Endometrial microvascular endothelial cells (primary cell): ENCODE data around the gene GGTLC1. TPM values are rescaled to one million over a fixed set of nuclear protein-coding genes. Genes with fewer than 3 reads are reported as not detected.

ENCODE experiments used
- in situ Hi-C: cut with HindIII; loops from 2 replicates; pipeline ENCODE4 v1.10.0; 2017; ENCODE audit warnings: low sequenced_read_pairs, low pct_unique_long_range_greater_than_20kb; ENCODE audit errors: inconsistent ontology term
- total RNA-seq: library from RNA; depleted of rRNA; stranded (reverse); fragments of >200 nt; gene quantifications from one replicate; pipeline ENCODE4 v1.2.3, GENCODE V29; 2015; ENCODE audit errors: inconsistent ontology term

Gene GGTLC1
- not detected for total RNA-seq

DNA sequence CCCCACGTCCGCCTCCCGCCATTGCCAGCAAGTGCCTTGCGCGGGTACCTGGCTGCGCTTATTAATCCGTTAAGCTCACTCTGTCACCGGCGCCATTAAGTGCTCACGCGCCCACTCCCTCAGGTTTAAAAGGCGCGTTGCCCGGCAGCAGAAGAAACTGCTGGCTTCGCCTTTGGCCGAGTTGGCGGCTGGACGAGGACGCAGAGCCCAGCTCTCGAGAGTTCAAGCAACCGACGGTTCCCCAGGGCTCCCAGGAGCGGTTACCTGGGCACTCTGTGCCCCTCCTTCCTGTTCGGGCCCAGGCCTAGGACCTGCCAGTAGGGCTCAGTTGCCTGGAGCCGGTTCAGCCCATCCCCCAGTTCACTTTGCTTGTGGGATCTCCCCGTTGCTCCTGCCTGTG is at the start of gene GGTLC1:
Gene GGTLC1 (minus strand): TSS at position 219 of the 400 bp plus-strand sequence. CDS start 2,168 bp downstream, outside the sequence.
- in situ Hi-C loops, result no loop called here

DNA sequence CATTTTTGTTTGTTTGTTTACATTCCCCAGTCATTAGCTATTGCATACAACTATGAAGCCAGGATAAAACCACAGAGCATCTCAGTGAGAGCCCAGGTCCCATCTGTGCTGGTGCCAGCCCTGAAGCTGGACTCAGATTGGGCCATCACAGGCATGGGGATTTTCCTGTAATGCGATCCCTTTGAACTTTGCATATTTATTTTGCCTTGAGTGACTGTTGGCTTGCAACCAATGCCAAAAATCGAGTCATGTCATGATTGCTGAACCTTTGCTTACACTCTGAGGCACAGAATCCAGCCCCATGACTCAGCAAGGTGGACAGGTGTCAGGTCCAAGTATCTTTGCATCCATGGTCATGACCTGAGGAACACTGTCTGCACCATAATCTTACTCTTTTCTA is 46.2 kb upstream of the GGTLC1 start:
- in situ Hi-C loops, result no loop called here

DNA sequence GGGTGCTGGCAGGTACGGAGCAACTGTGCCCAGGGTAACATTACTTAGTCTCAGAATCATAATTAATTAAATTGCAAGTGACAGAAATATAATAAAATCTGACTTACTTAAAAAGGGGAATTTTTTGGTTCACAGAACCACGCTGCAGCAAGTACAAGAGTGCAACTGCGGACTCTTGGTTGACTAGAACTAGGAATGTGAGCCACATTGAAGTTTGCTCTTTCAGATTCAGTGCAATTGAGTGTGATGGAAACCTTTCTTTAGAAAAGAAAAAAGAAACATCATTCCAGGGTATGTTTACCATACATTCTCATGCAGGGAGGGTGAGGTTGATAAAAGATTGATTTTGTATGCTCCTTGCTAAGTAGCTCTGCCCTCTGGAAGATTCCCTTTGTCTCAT is 45.0 kb upstream of the GGTLC1 start:
- in situ Hi-C loops, result no loop called here

DNA sequence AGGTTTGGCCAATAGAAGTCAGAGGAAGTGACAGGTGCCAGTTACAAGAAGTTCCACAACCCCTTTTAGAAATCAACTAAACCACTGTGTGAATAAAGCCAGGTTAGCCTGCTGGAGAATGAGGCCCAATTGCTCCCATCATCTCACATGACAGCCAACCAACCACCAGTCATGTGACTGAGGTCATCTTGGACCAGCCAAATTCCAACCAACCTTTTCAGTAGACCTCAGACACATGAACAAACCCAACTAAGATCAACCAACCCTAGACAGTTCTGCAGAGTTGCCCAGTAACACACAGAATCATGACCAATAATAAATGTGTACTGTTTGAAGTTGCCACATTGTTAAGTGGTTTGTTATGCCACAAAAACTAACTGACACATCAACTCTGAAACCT is 44.6 kb upstream of the GGTLC1 start:
- in situ Hi-C loops, result no loop called here

DNA sequence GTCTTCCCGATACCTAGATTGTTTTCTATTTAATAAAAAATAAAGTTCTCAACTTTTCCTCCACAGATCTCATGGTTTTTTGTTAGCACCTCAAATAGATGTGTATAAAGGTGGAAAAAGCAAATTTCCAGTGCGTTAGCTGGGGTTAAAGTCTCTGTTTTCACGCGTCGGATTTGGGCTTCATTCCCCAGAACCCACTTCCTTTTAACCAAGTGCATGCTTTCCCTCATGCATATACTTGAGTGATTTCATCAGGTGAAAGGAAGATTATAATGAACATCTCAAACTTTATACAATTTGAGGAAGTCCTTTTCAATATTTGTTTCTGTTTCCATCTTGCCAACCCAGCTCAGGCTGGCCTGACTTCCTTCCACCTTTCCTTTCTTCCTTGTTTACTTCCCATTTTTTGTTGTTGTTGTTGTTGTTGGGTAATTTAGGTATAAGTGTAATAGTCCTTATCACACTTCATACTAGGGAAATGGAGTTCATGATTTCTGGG is 43.9 kb upstream of the GGTLC1 start:
- in situ Hi-C loops, result no loop called here

DNA sequence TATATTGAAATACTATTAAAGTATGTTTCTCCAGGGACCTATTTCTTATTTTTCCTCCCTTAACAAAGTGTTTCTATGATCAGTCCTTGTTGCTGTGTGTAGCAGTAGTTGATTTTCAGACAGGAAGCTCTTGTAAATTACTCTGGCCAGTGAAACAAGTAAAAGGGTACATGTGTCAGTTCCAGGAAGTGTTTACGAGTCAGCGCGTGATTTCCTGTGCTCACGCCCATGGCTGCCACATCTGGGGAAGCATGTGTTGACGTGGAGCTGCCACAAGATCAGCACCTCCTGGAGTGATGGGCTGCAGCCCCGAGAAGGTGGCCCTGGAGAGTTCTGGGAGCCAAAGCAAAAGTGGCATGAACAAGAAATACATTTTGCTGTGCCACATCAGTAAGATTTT is 38.6 kb upstream of the GGTLC1 start:
- in situ Hi-C loops, result no loop called here

DNA sequence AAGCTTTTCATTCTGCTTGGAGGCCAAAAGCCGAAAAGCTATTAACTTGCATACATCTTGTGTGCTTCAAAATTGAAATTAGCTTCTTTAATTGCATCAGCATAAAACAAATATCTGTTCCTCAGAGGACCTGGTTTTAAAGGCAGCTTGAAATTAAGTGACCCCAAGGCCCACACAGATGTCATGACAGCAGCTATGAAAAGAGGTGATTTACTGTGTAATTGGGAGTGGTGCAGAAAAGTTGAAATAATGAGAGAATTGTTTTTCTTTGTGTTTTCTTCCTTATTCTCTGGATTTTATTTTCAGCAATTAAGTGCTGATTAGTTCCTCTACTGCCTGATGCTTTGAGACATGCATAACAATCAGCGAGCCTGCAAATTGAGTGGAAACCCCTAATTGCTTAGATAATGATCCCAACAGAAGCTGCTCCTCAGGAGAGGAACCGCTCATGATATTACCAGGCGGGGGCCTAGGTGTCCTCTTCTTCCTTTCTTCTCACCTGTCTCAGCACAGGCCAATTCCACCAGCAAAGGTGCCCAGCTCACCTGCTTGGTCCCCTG is 34.1 kb upstream of the GGTLC1 start:
- in situ Hi-C loops, result no loop called here

DNA sequence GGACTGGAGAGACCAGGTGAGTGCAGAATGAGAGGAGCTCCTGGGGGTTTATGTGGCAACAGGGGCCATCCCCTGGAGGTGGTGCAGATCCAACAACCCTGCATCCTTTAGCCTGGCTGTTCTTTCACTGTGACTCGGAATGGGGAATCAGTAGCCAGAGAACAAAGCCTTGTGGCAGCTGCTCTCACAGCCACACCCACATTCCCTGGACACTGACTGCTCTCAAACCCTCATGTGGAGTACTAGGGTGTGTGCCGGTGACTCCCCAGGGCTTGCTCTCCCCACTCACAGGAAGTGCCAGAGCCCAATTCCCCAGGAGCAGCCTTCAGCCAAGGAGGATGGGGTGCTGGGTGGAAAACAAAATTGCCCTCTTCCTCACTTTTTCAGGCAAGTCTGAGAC is 30.2 kb upstream of the GGTLC1 start:
- in situ Hi-C loops, result no loop called here

DNA sequence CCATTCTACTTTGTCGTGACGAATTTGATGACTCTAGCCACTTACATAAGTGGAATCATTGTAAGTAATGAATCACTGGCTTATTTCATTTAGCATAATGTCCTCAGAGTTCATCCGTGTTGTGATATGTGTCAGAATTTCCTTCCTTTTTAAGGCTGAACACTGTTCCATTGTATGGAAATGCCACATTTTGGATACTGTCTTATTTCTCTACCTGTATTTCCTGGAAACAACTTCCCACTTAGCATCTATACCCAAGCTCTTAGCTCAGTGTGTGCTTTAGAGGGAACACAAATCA is 28.8 kb upstream of the GGTLC1 start:
- in situ Hi-C loops, result no loop called here

DNA sequence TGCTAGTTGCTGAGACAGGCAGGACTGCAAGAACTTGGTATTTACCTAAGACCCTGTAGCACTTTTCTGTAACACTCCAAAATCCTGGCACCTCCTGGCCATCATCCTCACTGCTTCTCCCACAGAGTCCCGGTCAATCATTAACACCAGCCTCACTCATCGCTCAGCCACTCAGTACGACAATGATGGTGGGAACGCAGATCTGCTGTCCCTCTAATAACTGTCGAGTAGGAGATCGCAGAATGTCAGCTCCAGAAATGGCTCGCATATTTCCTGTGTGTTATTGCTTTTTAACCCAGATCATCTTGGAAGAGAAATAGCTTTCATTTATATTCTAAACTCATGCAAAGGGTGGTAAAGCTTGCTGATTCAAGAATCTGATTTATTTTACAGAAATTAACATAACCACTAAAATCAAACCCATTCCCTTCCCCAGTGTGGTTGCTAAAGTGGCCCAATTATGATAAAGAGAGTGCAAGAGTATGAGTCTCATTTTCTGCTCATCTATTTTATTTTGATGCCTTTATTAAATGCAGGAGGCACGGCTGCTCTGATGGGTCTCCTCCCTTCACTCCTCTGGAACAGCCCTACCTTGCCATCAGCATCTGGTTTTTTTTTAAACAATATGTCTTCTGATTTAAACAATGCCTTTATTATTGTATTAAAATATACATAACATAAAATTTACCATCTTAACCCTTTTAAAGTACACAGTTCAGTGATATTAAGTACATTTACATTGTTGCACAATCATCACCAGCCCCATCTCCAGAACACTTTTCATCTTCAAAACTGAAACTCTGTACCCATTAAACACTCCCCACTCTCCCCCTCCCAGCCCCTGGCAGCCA is 28.3 kb upstream of the GGTLC1 start:
- in situ Hi-C loops, result no loop called here

DNA sequence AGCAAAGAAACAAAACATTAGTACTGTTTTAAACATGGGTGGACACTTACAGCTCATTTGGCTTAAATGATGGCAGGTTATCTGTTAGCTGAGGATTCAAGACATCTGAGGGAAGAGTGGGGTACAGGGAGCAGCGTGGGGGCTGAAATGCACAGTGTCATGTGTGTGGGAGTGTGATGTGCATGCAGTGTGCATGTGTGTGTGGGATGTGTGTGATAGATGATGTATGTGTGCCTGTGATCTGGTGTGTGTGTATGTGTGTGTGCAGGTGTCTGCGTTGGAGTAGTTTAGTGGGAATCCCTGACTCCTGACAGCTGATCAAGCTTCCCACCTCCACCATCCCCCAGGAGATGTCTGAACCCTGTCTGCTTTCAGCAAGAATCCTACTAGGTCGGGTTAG is 25.4 kb upstream of the GGTLC1 start:
- in situ Hi-C loops, result no loop called here

DNA sequence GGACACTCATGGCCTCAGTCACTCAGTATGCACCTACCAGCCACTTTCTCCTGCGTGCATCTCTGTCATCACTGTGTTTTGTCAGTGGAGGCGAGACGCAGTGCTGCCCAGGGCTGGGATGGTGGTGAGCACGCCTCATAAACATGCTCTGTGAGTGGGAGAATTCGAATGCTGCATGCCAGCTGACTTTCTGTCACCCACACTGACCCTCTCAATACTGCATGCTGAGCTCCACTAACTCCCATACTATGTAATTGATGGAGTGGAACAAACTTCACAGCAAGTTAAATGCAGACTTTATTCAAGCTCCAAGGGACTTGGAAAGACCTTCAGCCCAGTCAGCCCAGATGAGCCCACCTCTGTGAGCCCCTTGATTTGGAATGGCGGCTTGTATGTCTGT is 22.7 kb upstream of the GGTLC1 start:
- in situ Hi-C loops, result no loop called here

DNA sequence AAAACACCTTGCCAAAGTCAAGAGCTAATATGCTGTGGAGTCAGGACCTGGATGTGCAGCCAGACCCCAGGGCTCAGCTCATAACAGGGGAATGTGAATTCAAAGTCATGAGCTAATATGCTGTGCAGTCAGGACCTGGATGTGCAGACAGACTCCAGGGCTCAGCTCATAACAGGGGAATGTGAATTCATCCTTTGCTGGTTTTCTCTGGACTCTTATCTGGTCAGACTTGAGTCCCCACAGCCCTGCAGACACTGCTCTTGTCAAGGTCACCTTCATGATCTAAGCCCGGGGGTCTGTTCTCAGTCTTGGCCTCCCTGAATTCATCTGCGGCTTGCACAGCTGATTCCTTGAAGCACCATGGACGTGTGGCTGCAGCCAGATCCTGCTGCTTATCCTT is 19.2 kb upstream of the GGTLC1 start:
- in situ Hi-C loops, result no loop called here

DNA sequence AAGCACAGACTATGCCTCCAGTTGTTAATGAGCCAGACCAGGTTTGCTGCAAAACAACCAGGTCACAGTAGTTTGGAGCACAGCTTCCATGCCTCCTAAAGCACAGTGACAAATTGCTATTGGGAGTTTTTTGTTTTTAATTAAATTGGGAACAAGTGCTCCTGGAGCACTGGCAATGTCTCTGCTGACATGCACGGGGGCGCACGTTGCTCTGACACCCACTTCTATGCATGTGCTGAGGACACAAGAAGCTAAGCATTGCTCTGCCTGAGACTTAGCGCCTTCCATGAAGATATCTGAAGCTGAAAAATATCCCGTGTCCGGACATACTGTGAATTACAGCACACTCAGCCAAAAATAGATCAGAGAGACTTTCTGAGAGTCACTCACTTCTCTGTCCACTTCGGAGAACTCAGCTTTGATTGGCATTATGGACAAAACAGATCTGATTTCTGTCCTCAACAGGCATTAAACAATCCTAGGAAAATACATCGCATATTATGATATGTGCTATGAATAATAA is 18.6 kb upstream of the GGTLC1 start:
- in situ Hi-C loops, result no loop called here

DNA sequence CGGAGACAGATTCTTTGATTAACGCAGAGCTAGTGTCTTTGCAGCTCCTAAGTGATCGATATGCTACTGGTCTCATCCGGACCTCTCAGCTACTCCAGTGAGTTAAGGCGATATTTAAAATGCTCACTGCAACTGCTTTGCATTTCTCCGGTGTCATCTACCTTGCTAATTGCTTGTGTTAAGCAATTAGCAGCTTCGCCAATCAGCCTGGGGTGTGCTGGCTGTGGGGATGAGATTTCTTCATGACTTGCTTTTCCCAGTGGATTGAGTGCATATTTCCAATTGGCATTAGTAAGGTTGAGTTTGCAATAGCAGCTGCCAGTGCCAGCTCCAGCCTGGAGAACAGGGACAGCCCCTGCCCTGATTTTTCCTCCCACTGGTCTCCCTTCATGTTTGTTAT is 18.0 kb upstream of the GGTLC1 start:
- in situ Hi-C loops, result no loop called here

DNA sequence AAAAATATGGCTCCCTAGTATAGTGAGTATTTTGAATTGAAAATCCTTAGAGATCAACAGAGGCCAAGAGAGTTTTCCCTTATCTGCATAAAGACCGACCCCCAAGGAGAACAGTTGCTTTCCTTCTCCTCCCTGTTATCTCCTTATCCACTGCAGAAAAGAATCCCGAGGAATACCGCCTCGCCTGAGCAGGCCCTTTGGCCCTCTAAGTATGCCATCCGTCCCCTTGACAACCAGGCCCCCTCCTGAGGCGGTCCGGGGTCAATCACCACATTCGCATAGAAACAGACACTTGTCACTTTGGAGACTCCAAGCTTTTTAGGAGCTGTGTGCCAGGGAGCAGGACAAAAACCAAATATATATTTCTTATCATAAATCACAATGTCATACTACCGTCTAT is 15.9 kb upstream of the GGTLC1 start:
- in situ Hi-C loops, result no loop called here

DNA sequence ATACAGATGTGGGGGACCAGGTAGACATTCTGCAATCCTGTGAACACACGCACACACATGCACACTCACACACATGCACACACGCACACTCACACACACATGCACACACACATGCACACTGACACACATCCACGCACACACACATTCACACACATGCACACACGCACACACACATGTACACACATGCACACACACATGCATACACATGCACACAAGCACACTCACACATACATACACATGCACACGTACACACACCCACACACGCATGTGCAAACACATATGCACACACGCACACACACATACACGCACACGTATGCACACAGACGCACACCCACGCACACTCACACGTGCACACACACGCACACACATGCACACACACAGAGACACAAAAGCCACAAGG is 14.3 kb upstream of the GGTLC1 start:
- in situ Hi-C loops, result no loop called here

DNA sequence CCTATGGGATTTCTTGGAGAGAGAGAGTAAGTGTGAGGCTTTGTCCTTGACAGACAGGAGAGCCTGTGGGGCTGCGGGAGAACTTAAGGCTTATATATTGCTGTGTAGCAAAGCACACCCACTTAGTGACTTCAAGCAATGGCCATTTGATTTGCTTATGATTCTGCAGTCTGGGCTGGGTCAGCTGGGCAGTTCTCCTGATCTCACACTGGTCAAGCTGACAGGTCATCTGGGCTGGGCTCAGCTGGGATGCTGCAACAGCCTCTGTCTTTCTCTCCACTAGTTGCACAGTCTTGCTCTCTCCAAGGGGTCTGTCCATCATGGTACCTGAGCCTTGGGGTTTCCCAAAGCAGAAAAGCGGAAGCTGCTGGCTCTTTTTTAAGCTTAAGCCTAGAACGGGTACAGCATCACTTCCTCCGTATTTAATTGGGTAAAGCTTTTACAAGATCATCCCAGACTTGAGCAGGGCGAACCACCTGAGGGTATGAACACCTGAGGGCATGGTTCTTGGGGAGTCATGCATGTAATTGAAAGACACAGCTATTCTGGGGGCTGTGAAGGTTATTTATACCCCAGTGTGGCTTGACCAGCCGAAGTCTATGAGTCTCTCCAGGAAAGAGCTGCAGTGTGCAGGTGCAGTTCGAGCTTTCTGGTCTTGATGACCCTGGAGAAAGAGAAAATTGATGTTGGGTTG is 13.3 kb upstream of the GGTLC1 start:
- in situ Hi-C loops, result no loop called here

DNA sequence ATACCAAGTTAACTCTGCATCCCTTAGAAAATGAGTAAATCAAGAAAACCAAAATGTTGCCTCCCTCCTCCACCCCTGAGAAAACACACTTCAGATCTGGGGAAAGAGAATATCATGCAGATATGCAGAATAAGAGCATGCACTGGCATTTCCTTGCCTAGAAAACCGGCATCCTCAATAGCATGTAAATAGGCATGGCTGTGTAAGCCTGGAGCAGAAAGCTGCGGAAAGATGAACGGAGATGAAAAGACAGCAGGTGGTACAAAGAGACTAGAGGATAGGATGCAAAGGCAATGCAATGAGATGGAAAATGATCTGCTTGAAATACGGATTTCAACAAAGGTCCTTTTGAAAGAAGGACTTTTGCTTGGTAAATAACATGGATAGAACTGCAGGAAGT is 10.3 kb upstream of the GGTLC1 start:
- in situ Hi-C loops, result no loop called here

DNA sequence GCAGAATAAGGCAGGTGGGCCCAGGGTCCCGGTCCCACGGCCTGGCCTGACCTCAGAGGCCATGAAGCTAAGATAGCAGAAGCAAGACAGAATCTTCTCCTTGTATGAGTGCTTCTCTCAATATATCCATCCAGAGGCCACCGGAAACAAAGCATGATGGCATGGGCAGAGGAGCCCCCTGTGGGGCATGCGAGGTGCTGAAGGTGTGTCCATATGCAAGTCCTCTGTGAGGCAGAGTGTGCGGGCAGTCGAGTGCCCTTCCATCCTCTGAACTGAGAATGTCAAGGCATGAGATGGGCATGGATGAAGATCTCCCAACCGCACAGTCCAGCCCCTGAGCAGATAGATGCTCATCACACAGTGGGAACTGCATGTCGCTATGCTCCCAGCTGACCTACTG is 9.8 kb upstream of the GGTLC1 start:
- in situ Hi-C loops, result no loop called here
